ENCODE data around the gene TDRD15. TPM values are rescaled to one million over a fixed set of nuclear protein-coding genes. Genes with fewer than 3 reads are reported as not detected.

TDRD15 gene
- total RNA-seq, 4 donors from 2014 or later, result under 0.01 to 0.45 (median 0.08) TPM; not detected in 1

DNA sequence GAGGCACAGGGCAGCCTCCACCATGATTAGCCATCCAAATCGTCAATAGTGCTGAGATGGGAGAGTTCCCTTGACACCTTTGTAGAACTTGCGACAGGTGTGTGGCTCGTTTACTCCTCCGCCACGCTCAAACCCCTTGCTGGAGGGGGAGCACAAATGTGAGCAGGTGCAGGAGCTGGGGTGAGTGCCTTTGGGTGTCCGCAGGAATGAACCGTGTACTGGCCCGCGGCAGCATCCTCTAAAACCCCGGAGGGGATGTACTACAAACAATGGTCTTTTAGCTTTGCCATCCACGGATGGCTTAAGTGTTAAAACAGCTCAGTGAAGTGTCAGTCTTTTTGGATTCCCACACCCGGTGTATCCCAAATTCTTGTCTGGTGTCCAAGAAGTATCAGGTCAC, 21.4 kb upstream of the TDRD15 start:
- Histone ChIP-seq H3K9me3 (no peaks in the 10 kb centered on the region), H3K36me3 (no peaks in the 10 kb centered on the region), H3K4me1 (no peaks in the 10 kb centered on the region), H3K27ac (no peak overlapping the region), H3K27me3 (no peaks in the 10 kb centered on the region), H3K4me3 (replicated peaks in 1 of 3) (no peak overlapping the region)
- TF ChIP-seq, protein P1, sequence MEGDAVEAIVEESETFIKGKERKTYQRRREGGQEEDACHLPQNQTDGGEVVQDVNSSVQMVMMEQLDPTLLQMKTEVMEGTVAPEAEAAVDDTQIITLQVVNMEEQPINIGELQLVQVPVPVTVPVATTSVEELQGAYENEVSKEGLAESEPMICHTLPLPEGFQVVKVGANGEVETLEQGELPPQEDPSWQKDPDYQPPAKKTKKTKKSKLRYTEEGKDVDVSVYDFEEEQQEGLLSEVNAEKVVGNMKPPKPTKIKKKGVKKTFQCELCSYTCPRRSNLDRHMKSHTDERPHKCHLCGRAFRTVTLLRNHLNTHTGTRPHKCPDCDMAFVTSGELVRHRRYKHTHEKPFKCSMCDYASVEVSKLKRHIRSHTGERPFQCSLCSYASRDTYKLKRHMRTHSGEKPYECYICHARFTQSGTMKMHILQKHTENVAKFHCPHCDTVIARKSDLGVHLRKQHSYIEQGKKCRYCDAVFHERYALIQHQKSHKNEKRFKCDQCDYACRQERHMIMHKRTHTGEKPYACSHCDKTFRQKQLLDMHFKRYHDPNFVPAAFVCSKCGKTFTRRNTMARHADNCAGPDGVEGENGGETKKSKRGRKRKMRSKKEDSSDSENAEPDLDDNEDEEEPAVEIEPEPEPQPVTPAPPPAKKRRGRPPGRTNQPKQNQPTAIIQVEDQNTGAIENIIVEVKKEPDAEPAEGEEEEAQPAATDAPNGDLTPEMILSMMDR (IDR thresholded peaks at IDR 0.05), result no peak
- no peak for TF ChIP-seq POLR2A (IDR thresholded peaks at IDR 0.05)
- DNase-seq, result no peak
- intact Hi-C loops (cut with DNase I), result no loop called here
- WGBS, 2 donors, result 85 to 88% methylated on average over 12 of the region's 12 CpGs

DNA sequence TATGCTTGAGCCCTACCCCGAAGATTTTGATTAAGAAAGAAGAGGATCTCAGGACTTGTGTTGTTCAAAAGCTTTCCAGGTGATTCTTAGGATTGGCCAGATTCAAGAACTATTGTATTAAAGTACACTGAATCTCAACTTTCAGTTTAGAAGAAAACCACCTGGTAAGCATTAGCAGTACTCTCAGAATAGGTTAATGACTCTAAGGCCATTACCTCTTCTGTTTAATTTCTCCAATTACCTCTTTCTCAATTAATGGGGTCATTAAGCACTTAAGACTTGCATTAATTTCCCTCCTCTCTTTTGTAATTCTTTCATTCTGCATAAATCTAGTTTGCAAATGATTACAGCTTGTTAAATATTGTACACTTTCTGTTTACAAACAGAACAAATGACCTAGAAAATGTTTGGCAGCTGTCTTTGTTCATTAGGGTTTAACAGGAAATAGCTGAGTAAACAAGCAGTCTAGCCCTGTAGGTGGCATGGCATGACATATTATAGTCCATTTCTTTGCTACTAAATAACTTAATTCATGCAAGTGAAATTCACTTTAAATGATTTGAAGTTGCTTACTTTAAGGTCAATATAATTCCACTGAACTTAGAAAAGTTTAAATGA, 20.4 kb upstream of the TDRD15 start:
- intact Hi-C loops (cut with DNase I), result no loop called here

DNA sequence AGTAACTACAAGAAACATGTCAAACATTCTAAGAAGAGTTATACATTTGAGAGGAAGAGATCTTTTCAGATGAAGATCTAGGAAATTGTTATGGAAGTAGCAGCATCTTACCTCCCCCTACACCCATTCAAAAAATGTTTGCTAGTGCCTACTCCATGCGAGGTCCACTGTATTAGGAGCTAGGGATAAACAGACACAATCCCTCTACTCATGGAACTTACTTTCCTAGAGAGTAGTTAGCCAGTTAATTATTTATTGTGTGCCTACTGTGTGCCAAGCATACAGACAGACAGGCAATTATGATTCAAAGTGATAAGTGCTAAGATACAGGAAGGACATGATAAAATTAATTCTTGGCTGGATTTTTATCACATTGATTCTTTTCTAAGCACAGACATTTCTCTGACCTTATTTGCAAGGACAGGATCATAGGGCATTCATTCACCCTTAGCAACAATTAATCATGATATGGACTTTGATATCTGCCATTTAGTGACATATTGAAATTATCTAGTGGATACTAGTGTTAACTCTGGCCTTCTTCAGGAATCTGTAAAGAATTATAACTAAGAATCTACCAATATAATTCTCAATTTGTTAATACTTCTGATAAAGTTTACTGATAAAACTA, 19.6 kb upstream of the TDRD15 start:
- Histone ChIP-seq H3K27me3 (no peaks in the 10 kb centered on the region), H3K27ac (no peak overlapping the region), H3K4me1 (no peaks in the 10 kb centered on the region), H3K4me3 (replicated peaks in 1 of 3) (no peak overlapping the region), H3K9me3 (no peaks in the 10 kb centered on the region), H3K36me3 (no peaks in the 10 kb centered on the region)
- 55 to 56% methylated on average over 1 of the region's 1 CpG for WGBS, 2 donors
- TF ChIP-seq, protein P1 (IDR thresholded peaks at IDR 0.05), result no peak
- TF ChIP-seq POLR2A (IDR thresholded peaks at IDR 0.05), result no peak
- intact Hi-C loops (cut with DNase I), result no loop called here
- no peak for DNase-seq

More for the DNA sequence above, 20.4 kb upstream of the TDRD15 start:
- no peaks in the 10 kb centered on the region for H3K36me3 ChIP-seq
- TF ChIP-seq, protein P1 (IDR thresholded peaks at IDR 0.05), result no peak
- no peak for TF ChIP-seq POLR2A (IDR thresholded peaks at IDR 0.05)
- H3K4me3 ChIP-seq (replicated peaks in 1 of 3), result no peak overlapping the region
- no peak overlapping the region for H3K27ac ChIP-seq
- H3K27me3 ChIP-seq, result no peaks in the 10 kb centered on the region
- no peak for DNase-seq
- no peaks in the 10 kb centered on the region for H3K9me3 ChIP-seq
- no peaks in the 10 kb centered on the region for H3K4me1 ChIP-seq
- WGBS, 2 donors, result 72 to 77% methylated on average over 1 of the region's 1 CpG

DNA sequence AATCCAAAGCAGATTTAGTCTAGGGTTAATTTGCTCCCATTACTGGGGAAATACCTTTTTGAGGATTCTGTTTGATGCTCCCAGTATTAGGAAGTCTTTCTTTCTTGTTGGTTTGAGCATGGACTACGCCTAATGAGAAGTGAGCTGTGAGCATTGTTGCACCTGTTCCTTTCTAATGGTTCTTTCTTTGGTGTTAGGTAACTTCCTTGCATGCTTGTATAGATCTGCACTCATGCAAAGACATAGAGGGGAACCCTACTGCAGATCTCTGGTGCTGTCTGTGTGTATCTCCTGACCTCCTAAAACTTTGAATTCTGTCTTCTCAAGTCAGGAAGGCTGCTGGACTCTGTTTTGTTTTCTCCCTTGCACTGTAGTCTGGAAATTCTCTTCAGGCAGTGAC, 12.8 kb upstream of the TDRD15 start:
- WGBS, 2 donors, result 87 to 91% methylated on average over 1 of the region's 1 CpG
- intact Hi-C loops (cut with DNase I), result no loop called here

DNA sequence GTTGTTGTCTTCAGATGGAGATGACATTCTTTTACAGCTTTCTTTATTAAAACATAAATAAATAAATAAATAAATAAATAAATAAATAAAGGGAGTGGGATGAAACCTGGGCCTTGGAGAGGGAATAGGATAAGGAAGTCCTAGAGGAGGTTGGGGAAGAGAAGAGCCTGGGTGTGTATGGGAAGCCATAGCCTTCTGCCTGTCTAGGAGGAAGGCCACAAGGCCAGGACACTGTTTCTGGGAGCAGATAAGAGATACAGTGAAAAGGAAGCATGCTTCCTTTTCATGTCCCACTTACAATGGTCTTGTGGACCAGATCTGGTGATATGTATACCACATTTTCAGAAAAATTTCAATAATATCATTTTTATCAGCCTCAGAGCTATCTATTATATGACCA, 6.1 kb upstream of the TDRD15 start:
- H3K4me1 ChIP-seq, result no peaks in the 10 kb centered on the region
- intact Hi-C loops (cut with DNase I), result no loop called here
- TF ChIP-seq, protein P1 (IDR thresholded peaks at IDR 0.05), result no peak
- TF ChIP-seq POLR2A (IDR thresholded peaks at IDR 0.05), result no peak
- H3K9me3 ChIP-seq, result no peaks in the 10 kb centered on the region
- H3K4me3 ChIP-seq (replicated peaks in 1 of 3), result no peak overlapping the region
- no peak for DNase-seq
- H3K36me3 ChIP-seq, result no peaks in the 10 kb centered on the region
- H3K27ac ChIP-seq, result no peak overlapping the region
- no peaks in the 10 kb centered on the region for H3K27me3 ChIP-seq

More for the DNA sequence above, 12.8 kb upstream of the TDRD15 start:
- H3K36me3 ChIP-seq, result no peaks in the 10 kb centered on the region
- TF ChIP-seq, protein P1 (IDR thresholded peaks at IDR 0.05), result no peak
- no peak for TF ChIP-seq POLR2A (IDR thresholded peaks at IDR 0.05)
- DNase-seq, result no peak
- H3K27ac ChIP-seq, result no peak overlapping the region
- H3K27me3 ChIP-seq, result no peaks in the 10 kb centered on the region
- H3K9me3 ChIP-seq, result no peaks in the 10 kb centered on the region
- H3K4me3 ChIP-seq (replicated peaks in 1 of 3), result no peak overlapping the region
- no peaks in the 10 kb centered on the region for H3K4me1 ChIP-seq

Data from thyroid gland (tissue), 4 donors.